MM.1S (cell line): ENCODE results near the gene POPDC2.

Experiments used
- CTCF ChIP-seq: fragments of 300-600 bp; sonication (generic); IDR thresholded peaks from 2 replicates; pipeline ENCODE4 v1.5.1; 2016; ENCODE audit warnings: antibody characterized with exemption, low read length, mixed read lengths
- EZH2 ChIP-seq: fragments of 300-600 bp; sonication (generic); optimal IDR thresholded peaks from 2 replicates; pipeline ENCODE3; 2017; ENCODE audit warnings: low read depth, mild to moderate bottlenecking, antibody characterized with exemption, low read length, mixed read lengths
- EZH2phosphoT487 ChIP-seq: fragments of 300-600 bp; sonication (generic); IDR thresholded peaks from 2 replicates; pipeline ENCODE4 v1.6.1; 2018; ENCODE audit warnings: antibody characterized with exemption, low read length

- TF ChIP-seq EZH2, result no peak
- TF ChIP-seq CTCF, result no peak
- no peak for TF ChIP-seq EZH2phosphoT487
Observed at GRCh38 chr3:119676771-119677640, 16.6 kb upstream of the POPDC2 start, which contains the start of gene COX17.
